HepG2 (cell line): Measurements from ENCODE around the gene RHD. TPM values are rescaled to one million over a fixed set of nuclear protein-coding genes. Genes with fewer than 3 reads are reported as not detected.

ENCODE experiments used
- AHR ChIP-seq: IDR thresholded peaks from 2 replicates; pipeline ENCODE4 v1.6.1; 2018; ENCODE audit warnings: missing genetic modification reagents, missing compliant biosample characterization
- MAFF ChIP-seq: IDR thresholded peaks from 2 replicates; pipeline ENCODE4 v1.6.1; 2011; ENCODE audit warnings: low read depth, low read length, improper control_type of control experiment
- MAFK ChIP-seq, 2 experiments: IDR thresholded peaks in 1 of 2; conservative IDR thresholded peaks in 1 of 2; 2 replicates each; pipeline ENCODE4 v1.6.1; 2011; ENCODE audit warnings: improper control_type of control experiment in 2 of 2, low read length in 2 of 2
- MTA1 ChIP-seq: sonication (generic); formaldehyde crosslinking; IDR thresholded peaks from 2 replicates; pipeline ENCODE4 v1.4.0; 2020; ENCODE audit warnings: missing genetic modification reagents, mild to moderate bottlenecking, borderline replicate concordance
- ZFP1 ChIP-seq: IDR thresholded peaks from 2 replicates; pipeline ENCODE4 v1.6.1; 2016
- ZNF781 ChIP-seq: sonication (generic); formaldehyde crosslinking; IDR thresholded peaks from 2 replicates; pipeline ENCODE4 v1.5.1; 2020; ENCODE audit warnings: borderline replicate concordance, mild to moderate bottlenecking, missing genetic modification reagents; ENCODE audit errors: not compliant biosample characterization
- polyA plus RNA-seq, 8 experiments: library from polyadenylated mRNA; depleted of rRNA in 3 of 8; stranded (reverse) in 7 of 8; unstranded in 1 of 8; fragments of >200 nt; fragmentation: Illumina TruSeq in 4 of 8; extraction: Trizol in 4 of 8; gene quantifications; 2 replicates each; pipeline versions ENCODE4 v1.2.1 to v1.2.3, GENCODE V29; 2011 to 2016; ENCODE audit warnings: low read depth in 4 of 8, missing spikeins in 1 of 8, mixed read lengths in 1 of 8; ENCODE audit not compliant: insufficient read depth in 1 of 8
- total RNA-seq, 5 experiments: library from RNA; depleted of rRNA; stranded (reverse); fragments of >200 nt; fragmentation: Illumina TruSeq; extraction: Trizol; gene quantifications; 2 replicates each; pipeline ENCODE4 v1.2.3, GENCODE V29; 2016; ENCODE audit warnings: low read depth in 1 of 5
- TF ChIP-seq, protein P1 (sequence below): IDR thresholded peaks from 2 replicates; pipeline ENCODE4 v1.6.1; 2018; ENCODE audit warnings: missing genetic modification reagents
- TF ChIP-seq, protein P2 (sequence below): IDR thresholded peaks from 2 replicates; pipeline ENCODE4 v1.6.1; 2016
- TF ChIP-seq, protein P3 (sequence below): sonication (generic); formaldehyde crosslinking; IDR thresholded peaks from 2 replicates; pipeline ENCODE4 v1.5.1; 2020; ENCODE audit warnings: mild to moderate bottlenecking, missing genetic modification reagents, moderate library complexity
- TF ChIP-seq, protein P4 (sequence below): IDR thresholded peaks from 2 replicates; pipeline ENCODE4 v1.6.1; 2016; ENCODE audit warnings: low read depth, missing genetic modification reagents, missing compliant biosample characterization
- TF ChIP-seq, protein P5 (sequence below): sonication (generic); formaldehyde crosslinking; conservative IDR thresholded peaks from 2 replicates; pipeline ENCODE4 v1.4.0; 2020; ENCODE audit warnings: missing genetic modification reagents
- TF ChIP-seq, protein P6 (sequence below): IDR thresholded peaks from 2 replicates; pipeline ENCODE4 v1.6.1; 2016; ENCODE audit warnings: low read depth, borderline replicate concordance

RHD gene
- total and polyA plus RNA-seq, 2 of the 13 experiments (the other 11 are each of a cell fraction or from before 2014, with no cell fraction given) = not detected

DNA sequence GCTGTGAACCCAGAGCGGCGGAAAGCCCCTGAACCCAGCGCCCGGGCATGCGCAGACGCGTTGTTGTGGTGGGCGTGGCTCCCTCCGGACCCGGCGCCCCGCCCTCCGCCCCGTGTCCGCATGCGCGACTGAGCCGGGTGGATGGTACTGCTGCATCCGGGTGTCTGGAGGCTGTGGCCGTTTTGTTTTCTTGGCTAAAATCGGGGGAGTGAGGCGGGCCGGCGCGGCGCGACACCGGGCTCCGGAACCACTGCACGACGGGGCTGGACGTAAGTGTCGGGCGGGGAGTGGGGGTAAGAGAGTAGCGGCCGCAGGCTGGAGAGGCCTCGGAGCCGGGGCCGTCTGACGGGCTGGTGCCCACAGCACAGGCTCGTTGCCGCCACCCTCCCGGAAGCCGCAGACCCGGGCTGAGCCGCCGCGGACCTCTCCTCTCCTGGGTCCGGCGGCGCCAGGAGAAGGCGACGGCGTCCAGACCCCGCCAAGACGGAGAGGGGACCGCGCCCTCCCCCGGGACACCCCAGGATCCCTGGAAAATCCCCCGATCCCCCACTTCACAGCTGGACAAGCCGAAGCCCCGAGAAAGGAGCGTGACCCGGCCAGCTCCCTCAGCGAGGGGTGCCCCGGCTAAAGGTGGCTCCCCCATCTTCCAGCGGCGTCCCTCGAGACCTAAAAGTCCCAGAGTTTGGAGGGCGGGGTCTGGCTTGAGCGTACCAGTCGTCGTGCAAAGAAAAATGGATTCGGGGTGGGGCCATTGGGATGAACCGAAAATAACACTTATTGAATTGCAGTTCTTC lies 66.1 kb downstream of the RHD start, which contains the start of gene TMEM50A (continued):
- TF ChIP-seq, protein P1, sequence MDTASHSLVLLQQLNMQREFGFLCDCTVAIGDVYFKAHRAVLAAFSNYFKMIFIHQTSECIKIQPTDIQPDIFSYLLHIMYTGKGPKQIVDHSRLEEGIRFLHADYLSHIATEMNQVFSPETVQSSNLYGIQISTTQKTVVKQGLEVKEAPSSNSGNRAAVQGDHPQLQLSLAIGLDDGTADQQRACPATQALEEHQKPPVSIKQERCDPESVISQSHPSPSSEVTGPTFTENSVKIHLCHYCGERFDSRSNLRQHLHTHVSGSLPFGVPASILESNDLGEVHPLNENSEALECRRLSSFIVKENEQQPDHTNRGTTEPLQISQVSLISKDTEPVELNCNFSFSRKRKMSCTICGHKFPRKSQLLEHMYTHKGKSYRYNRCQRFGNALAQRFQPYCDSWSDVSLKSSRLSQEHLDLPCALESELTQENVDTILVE (CRISPR knock-in tag) = peak; percentile 61; the same call in 1 of the 2 replicates
- TF ChIP-seq, protein P2, sequence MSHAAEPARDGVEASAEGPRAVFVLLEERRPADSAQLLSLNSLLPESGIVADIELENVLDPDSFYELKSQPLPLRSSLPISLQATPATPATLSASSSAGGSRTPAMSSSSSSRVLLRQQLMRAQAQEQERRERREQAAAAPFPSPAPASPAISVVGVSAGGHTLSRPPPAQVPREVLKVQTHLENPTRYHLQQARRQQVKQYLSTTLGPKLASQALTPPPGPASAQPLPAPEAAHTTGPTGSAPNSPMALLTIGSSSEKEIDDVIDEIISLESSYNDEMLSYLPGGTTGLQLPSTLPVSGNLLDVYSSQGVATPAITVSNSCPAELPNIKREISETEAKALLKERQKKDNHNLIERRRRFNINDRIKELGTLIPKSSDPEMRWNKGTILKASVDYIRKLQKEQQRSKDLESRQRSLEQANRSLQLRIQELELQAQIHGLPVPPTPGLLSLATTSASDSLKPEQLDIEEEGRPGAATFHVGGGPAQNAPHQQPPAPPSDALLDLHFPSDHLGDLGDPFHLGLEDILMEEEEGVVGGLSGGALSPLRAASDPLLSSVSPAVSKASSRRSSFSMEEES = 0 out of 2 replicates have a peak, but pooled peaks have one; percentile 25
- TF ChIP-seq ZFP1 (CRISPR knock-in tag) (no peak), ZNF781 (CRISPR knock-in tag) (no peak), MAFK (conservative IDR thresholded peaks at IDR 0.05 in 1 of 2, IDR thresholded peaks at IDR 0.05 in 1 of 2; ENCODE audit: low read length in 2 of 2) (no peak), AHR (CRISPR knock-in tag) (0 out of 2 replicates have a peak, but pooled peaks have one; percentile 34), MAFF (no peak), MTA1 (CRISPR knock-in tag) (0 out of 2 replicates have a peak, but pooled peaks have one; percentile 22)
- TF ChIP-seq, protein P3, sequence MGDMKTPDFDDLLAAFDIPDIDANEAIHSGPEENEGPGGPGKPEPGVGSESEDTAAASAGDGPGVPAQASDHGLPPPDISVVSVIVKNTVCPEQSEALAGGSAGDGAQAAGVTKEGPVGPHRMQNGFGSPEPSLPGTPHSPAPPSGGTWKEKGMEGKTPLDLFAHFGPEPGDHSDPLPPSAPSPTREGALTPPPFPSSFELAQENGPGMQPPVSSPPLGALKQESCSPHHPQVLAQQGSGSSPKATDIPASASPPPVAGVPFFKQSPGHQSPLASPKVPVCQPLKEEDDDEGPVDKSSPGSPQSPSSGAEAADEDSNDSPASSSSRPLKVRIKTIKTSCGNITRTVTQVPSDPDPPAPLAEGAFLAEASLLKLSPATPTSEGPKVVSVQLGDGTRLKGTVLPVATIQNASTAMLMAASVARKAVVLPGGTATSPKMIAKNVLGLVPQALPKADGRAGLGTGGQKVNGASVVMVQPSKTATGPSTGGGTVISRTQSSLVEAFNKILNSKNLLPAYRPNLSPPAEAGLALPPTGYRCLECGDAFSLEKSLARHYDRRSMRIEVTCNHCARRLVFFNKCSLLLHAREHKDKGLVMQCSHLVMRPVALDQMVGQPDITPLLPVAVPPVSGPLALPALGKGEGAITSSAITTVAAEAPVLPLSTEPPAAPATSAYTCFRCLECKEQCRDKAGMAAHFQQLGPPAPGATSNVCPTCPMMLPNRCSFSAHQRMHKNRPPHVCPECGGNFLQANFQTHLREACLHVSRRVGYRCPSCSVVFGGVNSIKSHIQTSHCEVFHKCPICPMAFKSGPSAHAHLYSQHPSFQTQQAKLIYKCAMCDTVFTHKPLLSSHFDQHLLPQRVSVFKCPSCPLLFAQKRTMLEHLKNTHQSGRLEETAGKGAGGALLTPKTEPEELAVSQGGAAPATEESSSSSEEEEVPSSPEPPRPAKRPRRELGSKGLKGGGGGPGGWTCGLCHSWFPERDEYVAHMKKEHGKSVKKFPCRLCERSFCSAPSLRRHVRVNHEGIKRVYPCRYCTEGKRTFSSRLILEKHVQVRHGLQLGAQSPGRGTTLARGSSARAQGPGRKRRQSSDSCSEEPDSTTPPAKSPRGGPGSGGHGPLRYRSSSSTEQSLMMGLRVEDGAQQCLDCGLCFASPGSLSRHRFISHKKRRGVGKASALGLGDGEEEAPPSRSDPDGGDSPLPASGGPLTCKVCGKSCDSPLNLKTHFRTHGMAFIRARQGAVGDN (CRISPR knock-in tag) = peak; percentile 83
- TF ChIP-seq, protein P4, sequence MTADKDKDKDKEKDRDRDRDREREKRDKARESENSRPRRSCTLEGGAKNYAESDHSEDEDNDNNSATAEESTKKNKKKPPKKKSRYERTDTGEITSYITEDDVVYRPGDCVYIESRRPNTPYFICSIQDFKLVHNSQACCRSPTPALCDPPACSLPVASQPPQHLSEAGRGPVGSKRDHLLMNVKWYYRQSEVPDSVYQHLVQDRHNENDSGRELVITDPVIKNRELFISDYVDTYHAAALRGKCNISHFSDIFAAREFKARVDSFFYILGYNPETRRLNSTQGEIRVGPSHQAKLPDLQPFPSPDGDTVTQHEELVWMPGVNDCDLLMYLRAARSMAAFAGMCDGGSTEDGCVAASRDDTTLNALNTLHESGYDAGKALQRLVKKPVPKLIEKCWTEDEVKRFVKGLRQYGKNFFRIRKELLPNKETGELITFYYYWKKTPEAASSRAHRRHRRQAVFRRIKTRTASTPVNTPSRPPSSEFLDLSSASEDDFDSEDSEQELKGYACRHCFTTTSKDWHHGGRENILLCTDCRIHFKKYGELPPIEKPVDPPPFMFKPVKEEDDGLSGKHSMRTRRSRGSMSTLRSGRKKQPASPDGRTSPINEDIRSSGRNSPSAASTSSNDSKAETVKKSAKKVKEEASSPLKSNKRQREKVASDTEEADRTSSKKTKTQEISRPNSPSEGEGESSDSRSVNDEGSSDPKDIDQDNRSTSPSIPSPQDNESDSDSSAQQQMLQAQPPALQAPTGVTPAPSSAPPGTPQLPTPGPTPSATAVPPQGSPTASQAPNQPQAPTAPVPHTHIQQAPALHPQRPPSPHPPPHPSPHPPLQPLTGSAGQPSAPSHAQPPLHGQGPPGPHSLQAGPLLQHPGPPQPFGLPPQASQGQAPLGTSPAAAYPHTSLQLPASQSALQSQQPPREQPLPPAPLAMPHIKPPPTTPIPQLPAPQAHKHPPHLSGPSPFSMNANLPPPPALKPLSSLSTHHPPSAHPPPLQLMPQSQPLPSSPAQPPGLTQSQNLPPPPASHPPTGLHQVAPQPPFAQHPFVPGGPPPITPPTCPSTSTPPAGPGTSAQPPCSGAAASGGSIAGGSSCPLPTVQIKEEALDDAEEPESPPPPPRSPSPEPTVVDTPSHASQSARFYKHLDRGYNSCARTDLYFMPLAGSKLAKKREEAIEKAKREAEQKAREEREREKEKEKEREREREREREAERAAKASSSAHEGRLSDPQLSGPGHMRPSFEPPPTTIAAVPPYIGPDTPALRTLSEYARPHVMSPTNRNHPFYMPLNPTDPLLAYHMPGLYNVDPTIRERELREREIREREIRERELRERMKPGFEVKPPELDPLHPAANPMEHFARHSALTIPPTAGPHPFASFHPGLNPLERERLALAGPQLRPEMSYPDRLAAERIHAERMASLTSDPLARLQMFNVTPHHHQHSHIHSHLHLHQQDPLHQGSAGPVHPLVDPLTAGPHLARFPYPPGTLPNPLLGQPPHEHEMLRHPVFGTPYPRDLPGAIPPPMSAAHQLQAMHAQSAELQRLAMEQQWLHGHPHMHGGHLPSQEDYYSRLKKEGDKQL (CRISPR knock-in tag) = no peak
- TF ChIP-seq, protein P5, sequence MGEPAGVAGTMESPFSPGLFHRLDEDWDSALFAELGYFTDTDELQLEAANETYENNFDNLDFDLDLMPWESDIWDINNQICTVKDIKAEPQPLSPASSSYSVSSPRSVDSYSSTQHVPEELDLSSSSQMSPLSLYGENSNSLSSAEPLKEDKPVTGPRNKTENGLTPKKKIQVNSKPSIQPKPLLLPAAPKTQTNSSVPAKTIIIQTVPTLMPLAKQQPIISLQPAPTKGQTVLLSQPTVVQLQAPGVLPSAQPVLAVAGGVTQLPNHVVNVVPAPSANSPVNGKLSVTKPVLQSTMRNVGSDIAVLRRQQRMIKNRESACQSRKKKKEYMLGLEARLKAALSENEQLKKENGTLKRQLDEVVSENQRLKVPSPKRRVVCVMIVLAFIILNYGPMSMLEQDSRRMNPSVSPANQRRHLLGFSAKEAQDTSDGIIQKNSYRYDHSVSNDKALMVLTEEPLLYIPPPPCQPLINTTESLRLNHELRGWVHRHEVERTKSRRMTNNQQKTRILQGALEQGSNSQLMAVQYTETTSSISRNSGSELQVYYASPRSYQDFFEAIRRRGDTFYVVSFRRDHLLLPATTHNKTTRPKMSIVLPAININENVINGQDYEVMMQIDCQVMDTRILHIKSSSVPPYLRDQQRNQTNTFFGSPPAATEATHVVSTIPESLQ (CRISPR knock-in tag) = no peak; the same call in 1 of the 2 replicates
- TF ChIP-seq, protein P6, sequence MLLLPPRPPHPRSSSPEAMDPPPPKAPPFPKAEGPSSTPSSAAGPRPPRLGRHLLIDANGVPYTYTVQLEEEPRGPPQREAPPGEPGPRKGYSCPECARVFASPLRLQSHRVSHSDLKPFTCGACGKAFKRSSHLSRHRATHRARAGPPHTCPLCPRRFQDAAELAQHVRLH = peak; percentile 46; the same call in 1 of the 2 replicates
